ENCODE data around the gene MAOB. TPM values are rescaled to one million over a fixed set of nuclear protein-coding genes. Genes with fewer than 3 reads are reported as not detected.

The MAOB gene
- total RNA-seq, 2 donors from 2014 or later: 5.7 to 22.4 TPM

Other genes starting within 250 kb of the MAOB start
- gene MAOA, start 226.2 kb downstream of the MAOB start, total RNA-seq: 100 to 1,000 TPM in 1 of 2 donors, 10 to 100 TPM in 1; 47.1 to 118 TPM
- not detected for gene NDP, start 90.9 kb upstream of the MAOB start, total RNA-seq